Activated B cell treated with CpG ODN at 0.5 μM for 24 hours (primary cell): ENCODE results near the gene NDFIP2. TPM values are rescaled to one million over a fixed set of nuclear protein-coding genes. Genes with fewer than 3 reads are reported as not detected.

Source experiments
- ATAC-seq: fragments of 200-7000 bp; cut with Tn5 transposase; one replicate; pipeline ENCODE4 v1.10.0; 2021; ENCODE audit warnings: low read depth, mild to moderate bottlenecking, moderate library complexity
- CTCF ChIA-PET: fragments of 350-600 bp; sonication (Branson Sonifier 250); formaldehyde crosslinking; loops from one replicate; lab custom pipeline; 2021; ENCODE audit warnings: antibody characterized with exemption; lab: Charles Lee
- POLR2A ChIA-PET: fragments of 350-600 bp; sonication (Branson Sonifier 250); formaldehyde crosslinking; loops from one replicate; lab custom pipeline; 2021; ENCODE audit warnings: antibody characterized with exemption; lab: Charles Lee
- DNase-seq: peaks from one replicate; pipeline ENCODE4 v3.0.0; 2022
- H3K27ac Mint-ChIP-seq: one replicate; pipeline ENCODE4 v1.8.0; 2020; ENCODE audit warnings: mixed read lengths
- H3K27me3 Mint-ChIP-seq: one replicate; pipeline ENCODE4 v1.8.0; 2021; ENCODE audit warnings: mixed read lengths
- H3K36me3 Mint-ChIP-seq: one replicate; pipeline ENCODE4 v1.8.0; 2021; ENCODE audit warnings: low read depth, mixed read lengths
- H3K4me1 Mint-ChIP-seq: one replicate; pipeline ENCODE4 v1.8.0; 2021; ENCODE audit warnings: mixed read lengths
- H3K4me3 Mint-ChIP-seq: one replicate; pipeline ENCODE4 v1.8.0; 2020; ENCODE audit warnings: mild to moderate bottlenecking, mixed read lengths
- H3K9me3 Mint-ChIP-seq: one replicate; pipeline ENCODE4 v1.8.0; 2020; ENCODE audit warnings: mixed read lengths
- intact Hi-C: fragments of 100-400 bp; cut with micrococcal nuclease; formaldehyde crosslinking; loops from one replicate; pipeline ENCODE4 v1.15.1; 2024
- total RNA-seq: library from RNA; stranded (reverse); gene quantifications from 2 replicates; pipeline ENCODE4 v1.2.3, GENCODE V29; 2022
- TF ChIP-seq, protein P1 (sequence below): fragments of 200-600 bp; IDR thresholded peaks from one replicate; pipeline ENCODE4 v1.8.0; 2022; ENCODE audit warnings: antibody characterized with exemption, mild to moderate bottlenecking

NDFIP2 gene
- total RNA-seq, 1 donor from 2014 or later = 2.8 TPM

DNA sequence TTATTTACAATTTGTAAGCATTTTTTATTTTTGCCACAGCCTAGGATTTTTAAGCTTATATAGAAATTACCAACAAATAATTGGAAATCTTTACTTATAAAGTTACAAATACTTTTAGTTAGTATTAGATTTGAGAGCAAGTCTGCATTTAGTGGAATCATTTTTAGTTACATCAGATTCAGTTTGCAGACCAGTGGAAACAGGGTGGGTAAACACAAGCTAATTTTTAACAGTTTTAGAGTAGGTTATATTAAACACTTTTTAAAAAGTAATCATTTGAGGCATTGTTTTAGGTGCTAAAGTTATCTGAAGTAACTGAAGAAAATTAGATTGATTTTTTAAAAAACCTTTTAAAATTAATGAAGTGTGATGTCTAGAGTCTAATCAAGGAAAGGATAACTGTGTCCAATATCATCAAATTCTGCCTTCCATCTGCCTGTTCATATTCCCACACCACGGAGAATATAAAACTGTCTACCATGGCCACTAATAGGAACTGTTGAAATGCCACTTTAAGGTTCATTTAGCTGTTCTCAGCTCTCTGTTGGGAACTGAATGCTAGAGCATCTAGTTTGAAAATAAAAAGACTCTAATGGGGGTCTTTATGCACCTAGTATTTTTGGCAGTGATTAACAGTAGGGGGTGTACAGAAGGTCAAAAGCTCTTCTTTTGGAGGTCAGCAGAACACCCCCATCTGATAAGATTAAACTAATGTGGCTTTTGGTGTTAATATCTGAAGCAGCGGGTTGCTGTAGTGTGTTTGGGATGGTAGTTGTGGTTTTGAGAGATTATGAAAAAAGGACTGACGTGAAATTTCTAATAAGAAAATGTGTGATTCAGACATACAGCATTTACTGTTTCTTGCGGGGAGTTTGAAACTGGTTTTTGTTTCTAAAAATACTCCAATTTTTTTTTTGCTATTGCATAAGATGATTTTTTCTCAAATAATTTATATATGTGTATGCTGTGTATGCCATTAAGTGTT is 66.5 kb downstream of the NDFIP2 start:
- Mint-ChIP-seq H3K27ac (no peak overlapping the region), H3K4me3 (no peak overlapping the region), H3K4me1 (no peaks in the 10 kb centered on the region), H3K9me3 (no peaks in the 10 kb centered on the region), H3K27me3 (no peaks in the 10 kb centered on the region), H3K36me3 (no peaks in the 10 kb centered on the region)
- TF ChIP-seq, protein P1, sequence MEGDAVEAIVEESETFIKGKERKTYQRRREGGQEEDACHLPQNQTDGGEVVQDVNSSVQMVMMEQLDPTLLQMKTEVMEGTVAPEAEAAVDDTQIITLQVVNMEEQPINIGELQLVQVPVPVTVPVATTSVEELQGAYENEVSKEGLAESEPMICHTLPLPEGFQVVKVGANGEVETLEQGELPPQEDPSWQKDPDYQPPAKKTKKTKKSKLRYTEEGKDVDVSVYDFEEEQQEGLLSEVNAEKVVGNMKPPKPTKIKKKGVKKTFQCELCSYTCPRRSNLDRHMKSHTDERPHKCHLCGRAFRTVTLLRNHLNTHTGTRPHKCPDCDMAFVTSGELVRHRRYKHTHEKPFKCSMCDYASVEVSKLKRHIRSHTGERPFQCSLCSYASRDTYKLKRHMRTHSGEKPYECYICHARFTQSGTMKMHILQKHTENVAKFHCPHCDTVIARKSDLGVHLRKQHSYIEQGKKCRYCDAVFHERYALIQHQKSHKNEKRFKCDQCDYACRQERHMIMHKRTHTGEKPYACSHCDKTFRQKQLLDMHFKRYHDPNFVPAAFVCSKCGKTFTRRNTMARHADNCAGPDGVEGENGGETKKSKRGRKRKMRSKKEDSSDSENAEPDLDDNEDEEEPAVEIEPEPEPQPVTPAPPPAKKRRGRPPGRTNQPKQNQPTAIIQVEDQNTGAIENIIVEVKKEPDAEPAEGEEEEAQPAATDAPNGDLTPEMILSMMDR = no peak
- ChIA-PET CTCF (interaction anchor here (1.8 kb wide), 1 partner anchor 123 kb away, joined by 9 read pairs; no protein-coding TSS in a partner anchor), POLR2A (no interaction called here)
- intact Hi-C loops = loop anchor here (10.0 kb wide), 3 partner anchors 223 to 1467 kb away; no protein-coding TSS in a partner anchor
- no peak for ATAC-seq
- no peak for DNase-seq

DNA sequence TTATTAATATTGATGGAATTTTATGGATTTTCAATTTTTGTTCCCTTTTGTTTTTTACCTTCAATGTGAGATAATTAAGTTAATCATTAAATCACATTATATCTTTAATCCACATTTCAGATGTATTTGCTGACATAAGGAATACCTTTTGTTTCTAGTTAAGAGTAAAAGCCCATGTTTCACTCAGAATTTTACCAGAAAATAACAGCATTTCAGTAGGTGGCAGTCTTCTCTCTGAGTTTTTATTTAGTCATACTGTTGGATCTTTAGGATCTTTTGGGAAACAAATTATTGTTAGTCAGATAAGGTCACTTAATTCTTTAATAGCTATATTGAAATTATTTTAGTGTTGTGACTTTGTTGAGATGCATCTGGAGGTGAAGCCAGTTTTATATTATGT is 67.9 kb downstream of the NDFIP2 start:
- no peak overlapping the region for H3K27ac Mint-ChIP-seq
- DNase-seq = no peak
- POLR2A ChIA-PET = no interaction called here
- TF ChIP-seq, protein P1 = no peak
- H3K36me3 Mint-ChIP-seq = no peaks in the 10 kb centered on the region
- intact Hi-C loops = loop anchor here (10.0 kb wide), 3 partner anchors 224 to 1466 kb away; no protein-coding TSS in a partner anchor
- no peaks in the 10 kb centered on the region for H3K4me1 Mint-ChIP-seq
- CTCF ChIA-PET = no interaction called here
- H3K27me3 Mint-ChIP-seq = no peaks in the 10 kb centered on the region
- H3K4me3 Mint-ChIP-seq = no peak overlapping the region
- H3K9me3 Mint-ChIP-seq = no peaks in the 10 kb centered on the region
- ATAC-seq = no peak

DNA sequence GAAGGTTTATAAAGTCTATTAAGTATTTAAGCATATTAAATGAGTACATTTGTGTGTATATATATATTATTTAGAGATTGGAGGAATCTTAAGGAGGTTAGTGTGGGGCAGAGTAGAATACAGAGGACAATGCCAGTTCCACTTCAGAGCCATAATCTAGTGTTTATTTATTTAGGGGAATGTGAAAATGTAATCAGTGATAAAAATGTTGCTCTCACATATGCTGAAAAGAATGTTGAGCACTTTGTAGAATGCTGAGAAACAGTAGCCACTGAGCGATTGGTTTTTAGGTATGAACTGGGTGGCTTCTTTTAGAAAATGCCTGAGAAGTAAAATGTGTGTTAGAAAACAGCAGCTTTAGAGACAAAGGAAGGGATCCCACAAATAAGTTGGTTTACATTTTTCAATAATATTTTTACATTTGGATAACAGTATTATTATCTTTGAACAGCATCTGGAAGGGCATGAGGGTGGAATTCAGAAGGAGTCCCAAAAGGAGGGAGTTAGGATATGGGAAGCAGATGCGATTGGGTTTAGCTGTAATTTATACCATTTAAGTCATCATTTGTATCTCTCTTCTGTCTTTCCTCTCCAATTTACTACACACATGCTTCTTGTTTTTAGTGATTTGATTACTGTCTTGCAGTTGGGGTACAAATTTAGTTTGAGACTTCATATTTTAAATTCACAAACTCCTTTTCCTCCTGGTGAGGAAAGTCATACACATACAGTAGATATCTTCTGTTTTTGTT is 68.6 kb downstream of the NDFIP2 start:
- Mint-ChIP-seq H3K4me3 (no peak overlapping the region), H3K27me3 (no peaks in the 10 kb centered on the region), H3K27ac (no peak overlapping the region), H3K36me3 (no peaks in the 10 kb centered on the region), H3K4me1 (no peaks in the 10 kb centered on the region), H3K9me3 (no peaks in the 10 kb centered on the region)
- intact Hi-C loops = loop anchor here (10.0 kb wide), 3 partner anchors 225 to 1465 kb away; no protein-coding TSS in a partner anchor
- ATAC-seq (no peak), DNase-seq (no peak)
- CTCF ChIA-PET = no interaction called here
- POLR2A ChIA-PET = no interaction called here
- TF ChIP-seq, protein P1 = no peak

DNA sequence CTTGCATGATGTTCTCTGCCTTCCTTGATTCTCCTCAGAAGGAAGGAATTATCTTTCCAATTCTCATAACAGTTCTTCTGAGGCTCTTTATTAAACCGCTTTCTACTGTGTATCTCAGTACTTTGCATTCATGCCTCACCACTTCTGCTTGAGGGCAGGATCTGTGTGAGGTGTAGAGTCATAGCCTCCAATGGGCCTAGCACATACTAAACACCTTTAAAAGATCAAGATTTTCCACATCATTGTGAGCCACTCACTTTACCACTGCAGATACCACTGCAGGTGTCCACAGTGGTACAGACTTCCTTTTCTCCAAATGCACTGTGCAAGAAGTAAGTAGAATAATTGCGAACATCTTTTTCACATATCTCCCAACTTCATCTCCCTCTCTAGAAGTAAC is 76.7 kb downstream of the NDFIP2 start:
- POLR2A ChIA-PET = no interaction called here
- CTCF ChIA-PET = no interaction called here
- no peaks in the 10 kb centered on the region for H3K4me1 Mint-ChIP-seq
- H3K36me3 Mint-ChIP-seq = no peaks in the 10 kb centered on the region
- no peak overlapping the region for H3K27ac Mint-ChIP-seq
- DNase-seq (no peak), ATAC-seq (no peak)
- H3K9me3 Mint-ChIP-seq = no peaks in the 10 kb centered on the region
- TF ChIP-seq, protein P1 = no peak
- intact Hi-C loops = no loop called here
- H3K4me3 Mint-ChIP-seq = no peak overlapping the region
- peaks cover 4% of the 10 kb centered on the region for H3K27me3 Mint-ChIP-seq

DNA sequence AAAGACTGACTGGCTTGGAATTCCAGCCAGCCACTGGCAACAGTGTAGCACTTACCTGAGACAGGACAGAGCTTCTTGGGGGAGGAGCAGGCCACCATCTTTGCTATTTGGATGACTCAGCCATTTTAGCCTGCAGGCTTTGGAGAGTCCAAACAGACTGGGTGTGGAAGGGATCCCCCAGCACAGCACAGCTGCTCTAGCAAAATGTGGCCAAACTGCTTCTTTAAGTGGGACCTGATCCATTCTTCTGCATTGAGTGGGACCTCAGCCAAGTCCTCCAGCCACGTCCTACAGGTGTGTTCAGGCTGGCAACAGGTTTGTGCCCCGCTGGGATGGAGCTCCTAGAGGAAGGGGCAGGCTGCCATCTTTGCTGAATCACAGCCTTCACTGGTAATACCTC is 80.0 kb downstream of the NDFIP2 start:
- H3K4me3 Mint-ChIP-seq = no peak overlapping the region
- DNase-seq = no peak
- peaks cover 8% of the 10 kb centered on the region for H3K27me3 Mint-ChIP-seq
- CTCF ChIA-PET = no interaction called here
- H3K27ac Mint-ChIP-seq = no peak overlapping the region
- no peaks in the 10 kb centered on the region for H3K4me1 Mint-ChIP-seq
- intact Hi-C loops = no loop called here
- POLR2A ChIA-PET = no interaction called here
- peaks cover 5% of the 10 kb centered on the region for H3K9me3 Mint-ChIP-seq
- H3K36me3 Mint-ChIP-seq = no peaks in the 10 kb centered on the region
- ATAC-seq = no peak
- TF ChIP-seq, protein P1 = no peak
